Measurements from ENCODE around the gene APOBR. TPM values are rescaled to one million over a fixed set of nuclear protein-coding genes. Genes with fewer than 3 reads are reported as not detected.

The APOBR gene
- total RNA-seq, 1 experiment from 2014 or later, result 0.09 TPM

DNA sequence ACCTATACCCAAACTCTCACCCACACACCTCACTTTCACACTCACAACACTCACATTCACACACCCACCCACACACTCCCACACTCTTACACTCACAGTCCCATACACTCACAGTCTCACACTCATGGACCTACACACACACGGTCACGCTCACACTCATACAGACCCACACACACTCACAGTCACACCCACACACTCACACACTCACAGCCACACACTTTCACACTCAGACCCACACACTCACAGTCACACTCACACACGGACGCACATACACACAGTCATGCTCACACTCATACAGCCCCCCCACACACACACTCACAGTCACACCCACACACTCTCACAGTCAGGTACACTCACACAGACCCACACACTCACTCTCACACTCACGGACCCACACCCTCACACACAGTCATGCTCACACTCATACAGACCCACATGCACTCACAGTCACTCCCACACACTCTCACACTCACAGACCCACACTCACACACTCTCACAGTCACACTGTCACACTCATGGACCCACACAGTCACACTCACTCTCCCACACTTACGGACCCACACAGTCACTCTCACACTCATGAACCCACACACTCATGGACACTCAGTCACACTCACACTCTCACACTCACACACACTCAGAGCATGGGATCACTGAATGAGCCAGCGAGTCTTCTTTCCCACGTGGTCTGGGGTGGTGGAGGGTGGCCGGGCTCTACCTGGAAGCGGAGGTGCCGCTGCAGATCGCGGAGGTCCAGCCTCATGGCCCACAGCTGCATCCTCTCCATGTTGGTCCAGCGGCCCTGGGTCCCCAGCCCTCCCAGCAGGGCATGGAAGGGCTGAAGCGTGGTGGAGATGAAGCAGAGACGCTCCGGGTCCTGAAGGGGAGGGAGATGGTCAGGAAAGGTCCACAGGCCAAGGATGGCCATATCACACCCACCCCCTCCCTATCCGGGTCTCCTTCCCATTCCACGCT is 7.1 kb downstream of the APOBR start:
- Mint-ChIP-seq H3K4me3 (ENCODE audit: unreplicated experiment) (no peak overlapping the region), H3K27me3 (ENCODE audit: insufficient read depth, unreplicated experiment) (peaks cover 15% of the 10 kb centered on the region), H3K9me3 (ENCODE audit: unreplicated experiment) (no peaks in the 10 kb centered on the region), H3K36me3 (ENCODE audit: insufficient read depth, unreplicated experiment) (no peaks in the 10 kb centered on the region), H3K4me1 (ENCODE audit: insufficient read depth, unreplicated experiment) (no peaks in the 10 kb centered on the region), H3K27ac (ENCODE audit: low read depth, unreplicated experiment) (no peak overlapping the region)
- ChIA-PET POLR2A (no interaction called here), CTCF (no interaction called here)
- no TSS peak for BruUV-seq (replicated peaks)
- TF ChIP-seq, protein P1, sequence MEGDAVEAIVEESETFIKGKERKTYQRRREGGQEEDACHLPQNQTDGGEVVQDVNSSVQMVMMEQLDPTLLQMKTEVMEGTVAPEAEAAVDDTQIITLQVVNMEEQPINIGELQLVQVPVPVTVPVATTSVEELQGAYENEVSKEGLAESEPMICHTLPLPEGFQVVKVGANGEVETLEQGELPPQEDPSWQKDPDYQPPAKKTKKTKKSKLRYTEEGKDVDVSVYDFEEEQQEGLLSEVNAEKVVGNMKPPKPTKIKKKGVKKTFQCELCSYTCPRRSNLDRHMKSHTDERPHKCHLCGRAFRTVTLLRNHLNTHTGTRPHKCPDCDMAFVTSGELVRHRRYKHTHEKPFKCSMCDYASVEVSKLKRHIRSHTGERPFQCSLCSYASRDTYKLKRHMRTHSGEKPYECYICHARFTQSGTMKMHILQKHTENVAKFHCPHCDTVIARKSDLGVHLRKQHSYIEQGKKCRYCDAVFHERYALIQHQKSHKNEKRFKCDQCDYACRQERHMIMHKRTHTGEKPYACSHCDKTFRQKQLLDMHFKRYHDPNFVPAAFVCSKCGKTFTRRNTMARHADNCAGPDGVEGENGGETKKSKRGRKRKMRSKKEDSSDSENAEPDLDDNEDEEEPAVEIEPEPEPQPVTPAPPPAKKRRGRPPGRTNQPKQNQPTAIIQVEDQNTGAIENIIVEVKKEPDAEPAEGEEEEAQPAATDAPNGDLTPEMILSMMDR (IDR thresholded peaks at IDR 0.05; ENCODE audit: unreplicated experiment), result no peak
- intact Hi-C loops (cut with micrococcal nuclease), result no loop called here
- no peak for DNase-seq (ENCODE audit: unreplicated experiment)

DNA sequence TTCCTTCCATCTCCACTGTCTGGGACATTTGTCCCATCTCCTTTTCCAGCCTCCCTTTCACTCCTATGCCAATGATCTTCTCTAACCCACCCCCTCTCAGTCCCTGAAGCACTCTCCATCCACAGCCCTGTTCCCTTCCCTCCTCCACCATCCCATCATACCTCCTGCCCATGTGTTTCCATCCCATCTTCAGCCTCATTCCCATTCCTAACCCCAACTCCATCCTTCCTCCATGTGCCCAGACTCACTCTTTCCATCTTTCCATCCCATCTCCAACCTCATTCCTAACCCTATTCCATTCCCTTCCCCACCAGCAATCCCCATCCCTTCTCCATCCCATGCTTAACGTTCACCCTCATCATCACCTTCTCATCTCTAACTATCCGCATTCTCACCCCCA is 7.8 kb downstream of the APOBR start:
- TF ChIP-seq, protein P1 (IDR thresholded peaks at IDR 0.05; ENCODE audit: unreplicated experiment), result no peak
- POLR2A ChIA-PET, result no interaction called here
- BruUV-seq (replicated peaks), result no TSS peak

DNA sequence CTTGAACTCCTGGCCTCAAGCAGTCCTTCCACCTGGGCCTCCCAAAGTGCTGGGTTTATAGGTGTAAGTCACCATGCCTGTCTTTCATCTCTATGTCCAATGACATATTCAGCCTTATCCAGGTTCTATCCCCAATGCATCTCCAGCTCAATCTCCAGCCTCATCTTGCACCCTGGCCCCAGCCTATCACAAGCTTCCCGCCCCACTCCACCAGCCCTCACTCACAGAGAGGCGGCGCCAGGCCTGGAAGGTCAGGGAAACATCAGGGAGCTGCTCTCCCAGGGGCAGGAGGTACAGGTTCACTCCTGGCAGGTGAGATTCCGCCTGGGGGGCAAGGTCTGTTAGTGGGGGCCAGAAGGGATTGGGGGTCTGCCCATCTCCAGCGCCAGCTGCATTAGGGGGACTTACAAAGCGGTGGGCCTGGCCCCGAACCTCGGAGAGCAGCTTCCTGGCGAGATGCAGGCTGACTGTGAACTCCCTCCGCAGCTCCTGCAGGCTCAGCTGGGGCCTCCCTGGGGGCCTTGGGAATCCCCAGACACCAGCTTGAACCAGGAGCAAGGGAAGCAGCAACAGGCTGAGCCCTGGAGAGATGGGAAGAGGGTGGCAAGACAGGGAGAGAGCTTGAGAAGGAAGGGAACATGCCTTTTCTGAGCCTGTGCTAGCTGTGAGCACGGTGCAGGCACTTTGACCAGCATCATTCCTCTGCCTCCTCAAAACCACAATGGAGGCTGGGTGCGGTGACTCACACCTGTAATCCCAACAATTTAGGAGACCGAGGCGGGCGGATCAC is 9.2 kb downstream of the APOBR start:
- no TSS peak for BruUV-seq (replicated peaks)
- Mint-ChIP-seq H3K27ac (ENCODE audit: low read depth, unreplicated experiment) (no peak overlapping the region), H3K4me3 (ENCODE audit: unreplicated experiment) (no peak overlapping the region), H3K4me1 (ENCODE audit: insufficient read depth, unreplicated experiment) (no peaks in the 10 kb centered on the region), H3K36me3 (ENCODE audit: insufficient read depth, unreplicated experiment) (no peaks in the 10 kb centered on the region), H3K9me3 (ENCODE audit: unreplicated experiment) (no peaks in the 10 kb centered on the region), H3K27me3 (ENCODE audit: insufficient read depth, unreplicated experiment) (peaks cover 19% of the 10 kb centered on the region)
- TF ChIP-seq, protein P1 (IDR thresholded peaks at IDR 0.05; ENCODE audit: unreplicated experiment), result no peak
- DNase-seq (ENCODE audit: unreplicated experiment), result no peak
- CTCF ChIA-PET, result interaction anchor here (0.5 to 0.6 kb wide), 2 partner anchors 52 to 472 kb away, joined by 3 to 8 read pairs; no protein-coding TSS in a partner anchor
- intact Hi-C loops (cut with micrococcal nuclease), result no loop called here
- POLR2A ChIA-PET, result no interaction called here

More for the DNA sequence above, 7.8 kb downstream of the APOBR start:
- Mint-ChIP-seq H3K27me3 (ENCODE audit: insufficient read depth, unreplicated experiment) (peaks cover 19% of the 10 kb centered on the region), H3K4me3 (ENCODE audit: unreplicated experiment) (no peak overlapping the region), H3K36me3 (ENCODE audit: insufficient read depth, unreplicated experiment) (no peaks in the 10 kb centered on the region), H3K27ac (ENCODE audit: low read depth, unreplicated experiment) (no peak overlapping the region), H3K4me1 (ENCODE audit: insufficient read depth, unreplicated experiment) (no peaks in the 10 kb centered on the region), H3K9me3 (ENCODE audit: unreplicated experiment) (no peaks in the 10 kb centered on the region)
- no peak for DNase-seq (ENCODE audit: unreplicated experiment)
- intact Hi-C loops (cut with micrococcal nuclease), result no loop called here
- CTCF ChIA-PET, result no interaction called here

DNA sequence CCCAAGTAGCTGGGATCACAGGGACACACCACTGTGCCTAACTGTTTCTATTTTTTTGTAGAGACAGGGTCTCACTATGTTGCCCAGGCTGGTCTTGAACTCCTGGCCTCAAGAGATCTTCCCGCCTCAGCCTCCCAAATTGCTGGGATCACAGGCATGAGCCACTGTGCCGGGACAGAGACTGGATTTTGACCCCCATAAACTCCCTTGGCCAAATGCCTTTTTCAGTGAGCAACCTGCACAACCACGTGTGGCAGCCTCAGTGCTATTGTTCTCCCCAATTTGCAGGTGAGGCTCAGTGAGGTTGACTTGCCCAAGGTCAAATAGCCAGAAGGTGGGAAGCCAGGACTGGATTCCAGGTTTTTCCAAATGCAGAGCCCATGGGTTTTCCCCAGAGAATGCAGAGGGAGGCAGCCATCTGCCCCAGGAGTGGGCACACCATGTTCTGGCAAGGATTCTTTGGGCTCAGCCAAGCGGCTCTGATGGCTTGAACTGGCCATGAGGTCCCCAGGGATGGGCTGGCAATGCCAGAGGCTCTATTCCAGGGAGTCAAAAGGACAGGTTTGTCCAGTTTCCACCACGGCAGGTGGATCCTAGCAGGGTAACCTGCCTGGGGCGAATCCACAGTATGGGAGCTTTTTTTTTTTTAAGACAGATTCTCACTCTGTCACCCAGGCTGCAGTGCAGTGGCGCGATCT is 10.4 kb downstream of the APOBR start:
- H3K4me3 Mint-ChIP-seq (ENCODE audit: unreplicated experiment), result no peak overlapping the region
- intact Hi-C loops (cut with micrococcal nuclease), result no loop called here
- H3K9me3 Mint-ChIP-seq (ENCODE audit: unreplicated experiment), result no peaks in the 10 kb centered on the region
- TF ChIP-seq, protein P1 (IDR thresholded peaks at IDR 0.05; ENCODE audit: unreplicated experiment), result no peak
- CTCF ChIA-PET, result no interaction called here
- DNase-seq (ENCODE audit: unreplicated experiment), result no peak
- no TSS peak for BruUV-seq (replicated peaks)
- H3K27me3 Mint-ChIP-seq (ENCODE audit: insufficient read depth, unreplicated experiment), result peaks cover 19% of the 10 kb centered on the region
- POLR2A ChIA-PET, result no interaction called here
- H3K36me3 Mint-ChIP-seq (ENCODE audit: insufficient read depth, unreplicated experiment), result no peaks in the 10 kb centered on the region
- no peak overlapping the region for H3K27ac Mint-ChIP-seq (ENCODE audit: low read depth, unreplicated experiment)
- H3K4me1 Mint-ChIP-seq (ENCODE audit: insufficient read depth, unreplicated experiment), result no peaks in the 10 kb centered on the region
